Measurements from ENCODE around the gene TNFAIP8L3.

Gene TNFAIP8L3

GRCh38 chr15:51089041-51089440, 5.7 kb downstream of the TNFAIP8L3 start:
- no peak for DNase-seq

GRCh38 chr15:51088585-51088984, 6.1 kb downstream of the TNFAIP8L3 start:
- peak; percentile 16 for DNase-seq

GRCh38 chr15:51087513-51087912, 7.2 kb downstream of the TNFAIP8L3 start:
- no peak for DNase-seq

- no peak for DNase-seq
Measured at GRCh38 chr15:51086409-51086808, 8.3 kb downstream of the TNFAIP8L3 start.

GRCh38 chr15:51085764-51086163, 8.9 kb downstream of the TNFAIP8L3 start:
- DNase-seq, result no peak

- DNase-seq, result no peak
Measured at GRCh38 chr15:51083641-51084166, 11.0 kb downstream of the TNFAIP8L3 start.

- no peak for DNase-seq
Measured at GRCh38 chr15:51082246-51082645, 12.5 kb downstream of the TNFAIP8L3 start.

- DNase-seq, result no peak
Measured at GRCh38 chr15:51080286-51080685, 14.4 kb downstream of the TNFAIP8L3 start.

GRCh38 chr15:51079226-51079625, 15.5 kb downstream of the TNFAIP8L3 start:
- no peak for DNase-seq

- DNase-seq, result no peak
Measured at GRCh38 chr15:51077221-51078153, 17.2 kb downstream of the TNFAIP8L3 start.

- DNase-seq, result no peak
Measured at GRCh38 chr15:51076524-51077220, 18.0 kb downstream of the TNFAIP8L3 start.

GRCh38 chr15:51075826-51076523, 18.7 kb downstream of the TNFAIP8L3 start:
- no peak for DNase-seq

- no peak for DNase-seq
Measured at GRCh38 chr15:51075364-51075763, 19.3 kb downstream of the TNFAIP8L3 start.

GRCh38 chr15:51074926-51075325, 19.8 kb downstream of the TNFAIP8L3 start:
- DNase-seq, result no peak

GRCh38 chr15:51071578-51071977, 23.1 kb downstream of the TNFAIP8L3 start:
- no peak for DNase-seq

GRCh38 chr15:51069983-51070382, 24.7 kb downstream of the TNFAIP8L3 start:
- DNase-seq, result no peak

GRCh38 chr15:51067510-51067909, 27.2 kb downstream of the TNFAIP8L3 start:
- DNase-seq, result no peak

- DNase-seq, result no peak
Measured at GRCh38 chr15:51065781-51066180, 28.9 kb downstream of the TNFAIP8L3 start.

- DNase-seq, result no peak
Measured at GRCh38 chr15:51065261-51065660, 29.4 kb downstream of the TNFAIP8L3 start.

- DNase-seq, result no peak
Measured at GRCh38 chr15:51062736-51063135, 32.0 kb downstream of the TNFAIP8L3 start.

GRCh38 chr15:51060030-51060673, 34.6 kb downstream of the TNFAIP8L3 start:
- no peak for DNase-seq

GRCh38 chr15:51054535-51054934, 40.2 kb downstream of the TNFAIP8L3 start:
- no peak for DNase-seq

- DNase-seq, result no peak
Measured at GRCh38 chr15:51053571-51053970, 41.1 kb downstream of the TNFAIP8L3 start.

All from NCI-H510A (cell line).